HG03097 (cell line): Measurements from ENCODE around the gene ZDHHC3.

Source experiments
- ATAC-seq: cut with Tn5 transposase; IDR thresholded peaks from one replicate; pipeline ENCODE4 v1.9.1; 2021; ENCODE audit not compliant: unreplicated experiment, low FRiP score

Gene ZDHHC3

GRCh38 chr3:44902628-44903027, 73.3 kb downstream of the ZDHHC3 start:
- ATAC-seq, result no peak

DNA sequence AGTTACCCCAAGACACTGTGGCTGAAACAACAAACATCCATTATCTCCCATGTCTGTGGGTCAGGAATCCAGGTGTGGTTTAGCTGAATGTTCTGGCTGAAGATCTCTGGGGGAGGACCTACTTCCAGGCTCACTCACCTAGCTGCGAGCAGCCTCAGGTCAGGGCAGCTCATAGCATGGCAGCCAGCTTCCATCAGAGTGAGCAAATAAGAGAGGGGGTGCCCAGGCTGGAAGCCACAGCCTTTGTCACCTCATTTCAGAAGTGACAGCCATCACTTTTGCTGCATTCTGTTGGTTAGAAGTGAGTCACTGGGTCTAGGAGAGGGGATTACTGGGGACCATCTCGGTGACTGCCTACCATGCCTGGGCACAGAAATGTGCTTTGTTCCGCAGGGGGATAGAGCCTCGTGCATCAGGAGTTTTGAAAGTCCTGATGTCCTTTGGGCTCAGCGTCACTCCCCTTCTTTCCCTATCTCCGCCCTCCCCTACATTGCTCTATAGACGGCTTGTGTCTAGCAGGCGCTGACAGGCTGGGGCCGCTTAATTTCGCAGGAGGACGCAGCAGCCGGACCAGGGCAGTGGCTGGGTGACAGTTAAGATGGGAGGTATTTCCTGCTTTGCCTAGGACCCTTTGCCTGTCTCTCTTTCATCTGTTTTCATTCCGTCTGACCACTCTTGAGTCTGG, 76.1 kb downstream of the ZDHHC3 start:
- ATAC-seq, result no peak

GRCh38 chr3:44896440-44896839, 79.5 kb downstream of the ZDHHC3 start:
- ATAC-seq, result no peak

DNA sequence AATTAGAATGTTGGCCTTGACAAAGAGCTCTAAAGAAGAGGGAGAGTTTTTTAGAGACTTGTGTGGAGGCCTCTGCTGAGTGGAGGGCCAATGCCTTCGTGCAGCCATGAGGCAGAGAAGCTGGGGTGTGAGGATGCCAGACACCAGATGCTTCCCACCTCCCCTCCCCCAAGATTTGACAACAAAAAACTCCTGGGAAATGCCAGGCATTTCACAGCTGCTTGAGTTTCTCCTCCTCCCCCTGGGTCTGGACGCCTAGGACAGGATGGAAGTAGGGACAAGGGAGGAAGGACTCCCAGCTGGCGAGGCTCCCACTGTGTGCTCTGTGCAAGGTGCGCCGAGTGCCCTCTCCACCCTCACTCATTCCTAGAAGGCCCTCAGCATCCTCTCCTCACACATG, 81.5 kb downstream of the ZDHHC3 start:
- no peak for ATAC-seq

GRCh38 chr3:44893097-44893496, 82.9 kb downstream of the ZDHHC3 start:
- ATAC-seq, result no peak

- ATAC-seq, result no peak
These were observed 83.3 kb downstream of the ZDHHC3 start for GRCh38 chr3:44892689-44893088.

DNA sequence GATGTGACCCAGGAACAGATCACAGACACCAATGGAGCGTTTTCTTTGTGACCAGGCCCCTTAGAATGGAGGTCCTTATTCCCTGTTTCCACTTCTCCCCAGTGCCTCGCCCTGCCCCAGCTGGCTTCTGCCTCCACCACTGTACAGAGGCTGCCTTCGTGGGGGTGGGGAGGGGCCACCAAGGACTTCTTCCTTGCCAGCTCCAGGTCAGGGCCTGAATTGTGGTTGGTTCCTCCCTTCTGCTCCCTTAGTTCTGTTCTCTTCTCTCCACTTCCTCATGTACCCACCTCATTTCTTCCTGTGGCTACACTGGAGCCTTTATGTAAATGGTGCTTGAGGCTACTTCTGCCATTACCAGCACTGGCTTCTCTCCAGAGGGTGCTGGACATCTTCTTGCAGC, 85.1 kb downstream of the ZDHHC3 start:
- ATAC-seq, result no peak

GRCh38 chr3:44890258-44890657, 85.7 kb downstream of the ZDHHC3 start:
- ATAC-seq, result no peak

- ATAC-seq, result no peak
These were observed 88.9 kb downstream of the ZDHHC3 start for GRCh38 chr3:44887101-44887500.

GRCh38 chr3:44886561-44886960, 89.4 kb downstream of the ZDHHC3 start:
- no peak for ATAC-seq

DNA sequence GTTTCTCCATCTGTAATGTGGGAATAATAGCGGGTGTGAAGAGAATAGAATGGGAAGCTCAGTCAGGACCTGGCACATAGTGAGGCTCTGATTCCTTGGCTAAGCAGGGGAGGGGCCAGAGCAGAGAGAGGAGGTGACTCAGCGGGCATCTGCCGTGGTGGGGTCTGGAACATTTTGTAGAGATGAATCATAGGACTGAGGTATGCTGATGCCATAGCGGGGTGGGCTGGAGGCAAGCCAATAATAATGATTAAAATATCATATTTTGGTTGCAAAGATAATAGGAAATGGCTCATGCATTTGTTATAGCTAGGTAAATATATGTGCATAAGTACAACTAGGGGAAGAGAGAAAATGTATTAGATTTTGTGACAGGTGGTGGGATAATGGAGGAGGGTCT, 90.4 kb downstream of the ZDHHC3 start:
- ATAC-seq, result no peak

GRCh38 chr3:44883999-44884431, 92.0 kb downstream of the ZDHHC3 start:
- ATAC-seq, result no peak

DNA sequence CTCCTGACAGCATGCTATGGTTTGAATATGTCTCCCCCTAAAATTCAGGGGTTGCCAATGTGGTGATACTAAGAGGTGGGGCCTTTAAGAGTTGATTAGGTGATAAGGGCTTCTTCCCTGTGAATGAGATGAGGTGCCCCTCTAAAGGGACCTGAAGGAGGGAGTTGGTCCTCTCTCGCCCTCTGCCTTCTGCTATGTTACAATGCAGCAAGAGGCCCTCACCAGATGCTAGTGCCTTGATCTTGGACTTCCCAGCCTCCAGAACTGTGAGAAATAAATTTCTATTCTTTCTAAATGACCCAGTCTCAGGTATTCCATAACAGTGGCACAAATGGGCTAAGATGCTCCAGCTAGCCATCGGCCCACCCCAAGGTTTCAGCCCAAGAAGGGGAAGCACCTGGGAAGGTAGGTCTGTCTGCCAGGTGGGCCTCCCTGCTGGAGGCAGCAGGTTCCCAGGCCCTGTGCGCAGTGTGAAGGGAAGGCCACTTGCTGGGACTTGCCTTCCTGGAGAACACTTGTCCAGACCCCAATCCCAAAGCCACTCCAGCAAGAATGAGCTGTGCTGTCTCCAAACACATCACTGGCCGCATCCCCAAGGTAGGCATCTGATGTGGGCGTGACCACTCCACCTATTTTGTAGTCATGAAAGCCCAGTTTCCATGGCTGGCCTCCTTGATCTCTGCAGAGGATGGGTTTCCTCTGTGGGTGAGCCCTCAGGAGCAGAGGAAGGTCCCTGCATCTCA, 92.6 kb downstream of the ZDHHC3 start:
- no peak for ATAC-seq

- ATAC-seq, result no peak
These were observed 95.7 kb downstream of the ZDHHC3 start for GRCh38 chr3:44880284-44880683.

DNA sequence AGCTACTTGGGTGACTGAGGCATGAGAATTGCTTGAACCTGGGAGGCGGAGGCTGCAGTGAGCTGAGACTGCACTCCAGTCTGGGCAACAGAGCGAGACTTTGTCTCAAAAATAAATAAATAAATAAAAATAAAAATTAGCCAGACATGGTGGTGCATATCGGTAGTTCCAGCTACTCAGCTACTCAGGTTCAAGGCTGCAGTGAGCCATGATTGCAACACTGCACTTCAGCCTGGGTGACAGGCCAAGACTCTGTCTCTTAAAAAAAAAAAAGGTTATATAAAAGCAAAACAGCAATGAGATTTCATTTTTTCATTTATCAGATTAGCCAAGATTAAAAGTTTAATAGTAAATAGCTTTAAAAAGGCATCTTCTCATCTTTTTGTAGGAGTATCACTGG, 98.6 kb downstream of the ZDHHC3 start:
- ATAC-seq, result no peak

- no peak for ATAC-seq
These were observed 100.4 kb downstream of the ZDHHC3 start for GRCh38 chr3:44875596-44875995.
